Measurements from ENCODE around the gene AGFG2.

- TF ChIP-seq, protein P1, sequence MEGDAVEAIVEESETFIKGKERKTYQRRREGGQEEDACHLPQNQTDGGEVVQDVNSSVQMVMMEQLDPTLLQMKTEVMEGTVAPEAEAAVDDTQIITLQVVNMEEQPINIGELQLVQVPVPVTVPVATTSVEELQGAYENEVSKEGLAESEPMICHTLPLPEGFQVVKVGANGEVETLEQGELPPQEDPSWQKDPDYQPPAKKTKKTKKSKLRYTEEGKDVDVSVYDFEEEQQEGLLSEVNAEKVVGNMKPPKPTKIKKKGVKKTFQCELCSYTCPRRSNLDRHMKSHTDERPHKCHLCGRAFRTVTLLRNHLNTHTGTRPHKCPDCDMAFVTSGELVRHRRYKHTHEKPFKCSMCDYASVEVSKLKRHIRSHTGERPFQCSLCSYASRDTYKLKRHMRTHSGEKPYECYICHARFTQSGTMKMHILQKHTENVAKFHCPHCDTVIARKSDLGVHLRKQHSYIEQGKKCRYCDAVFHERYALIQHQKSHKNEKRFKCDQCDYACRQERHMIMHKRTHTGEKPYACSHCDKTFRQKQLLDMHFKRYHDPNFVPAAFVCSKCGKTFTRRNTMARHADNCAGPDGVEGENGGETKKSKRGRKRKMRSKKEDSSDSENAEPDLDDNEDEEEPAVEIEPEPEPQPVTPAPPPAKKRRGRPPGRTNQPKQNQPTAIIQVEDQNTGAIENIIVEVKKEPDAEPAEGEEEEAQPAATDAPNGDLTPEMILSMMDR (conservative IDR thresholded peaks at IDR 0.05), result no peak; the same call in 1 of the 2 replicates
- no peak for TF ChIP-seq EZH2 (IDR thresholded peaks at IDR 0.05; ENCODE audit: low read depth)
Measured at GRCh38 chr7:100600730-100601038, 61.7 kb downstream of the AGFG2 start.
